WI38 (cell line): ENCODE results near the gene MBLAC1.

Source experiments
- H3K4me3 ChIP-seq: 2 replicates; pipeline ENCODE4 v1.5.1; 2011; ENCODE audit warnings: low read depth, mild to moderate bottlenecking, control low read depth, low read length
- CTCF ChIP-seq: IDR thresholded peaks from 2 replicates; pipeline ENCODE4 v1.5.1; 2012; ENCODE audit warnings: low read depth, mild to moderate bottlenecking, control low read depth, low read length

Gene MBLAC1

DNA sequence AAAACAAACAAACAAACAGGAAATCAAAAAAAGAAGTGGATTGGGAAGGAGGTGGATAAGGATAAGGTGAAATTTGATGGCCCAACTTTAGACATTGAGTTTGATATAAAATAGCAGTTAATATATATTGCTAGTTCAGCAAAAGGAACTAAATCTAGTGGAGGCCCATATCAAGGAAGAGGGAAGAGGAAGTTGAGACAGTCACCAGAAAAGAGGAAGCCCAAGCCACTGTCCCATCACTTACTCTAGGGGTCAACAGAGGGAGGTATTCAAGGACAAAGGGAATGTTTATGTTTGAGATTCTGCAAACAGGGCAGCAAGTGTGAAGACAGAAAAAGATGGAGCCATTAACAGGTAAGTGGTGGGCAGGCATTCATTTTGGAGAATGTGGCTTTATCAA lies 25.6 kb downstream of the MBLAC1 start:
- TF ChIP-seq CTCF: no peak

GRCh38 chr7:100152937-100153666 lies 26.3 kb downstream of the MBLAC1 start:
- no peak for TF ChIP-seq CTCF
- no peak overlapping the region for H3K4me3 ChIP-seq

More for the DNA sequence above, 25.6 kb downstream of the MBLAC1 start:
- no peak overlapping the region for H3K4me3 ChIP-seq

DNA sequence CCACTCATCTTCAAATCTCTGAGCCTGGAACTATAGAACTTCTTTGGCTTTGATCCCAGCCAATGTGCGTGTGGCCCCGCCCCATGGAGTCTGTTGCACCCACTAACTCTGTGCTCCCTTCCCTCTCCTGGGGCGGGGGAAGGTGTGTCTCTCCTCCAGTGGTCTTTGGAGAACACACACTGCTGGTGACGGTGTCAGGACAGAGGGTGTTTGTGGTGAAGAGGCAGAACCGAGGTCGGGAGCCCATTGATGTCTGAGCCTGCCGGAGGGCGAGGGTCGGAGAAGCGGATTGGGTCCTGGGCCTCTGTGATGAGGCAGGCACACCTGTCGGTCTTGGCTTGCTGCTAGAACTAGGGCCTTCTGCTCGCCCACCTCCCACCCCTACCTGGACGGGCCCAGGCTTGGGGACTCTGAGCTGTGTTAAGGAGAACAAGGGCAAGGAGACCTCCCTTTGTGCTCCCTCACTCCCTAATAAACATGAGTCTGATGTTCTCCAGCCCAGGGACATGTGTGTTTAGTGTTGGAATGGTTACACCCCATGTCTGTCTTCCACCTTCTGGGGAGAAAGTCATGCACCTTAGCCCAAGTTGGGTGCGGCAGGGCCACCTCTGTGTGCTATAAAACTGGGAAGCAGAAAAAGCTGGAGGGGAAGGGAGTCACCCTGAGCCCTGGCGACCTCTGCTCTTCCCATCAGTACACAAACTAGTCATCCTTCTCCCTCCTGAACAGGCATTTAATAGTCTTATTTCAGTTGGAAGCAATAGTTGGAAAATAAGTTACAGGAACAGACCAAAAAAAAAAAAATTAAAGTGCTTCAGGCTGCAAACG lies 27.2 kb downstream of the MBLAC1 start:
- TF ChIP-seq CTCF: no peak
- H3K4me3 ChIP-seq: no peak overlapping the region

DNA sequence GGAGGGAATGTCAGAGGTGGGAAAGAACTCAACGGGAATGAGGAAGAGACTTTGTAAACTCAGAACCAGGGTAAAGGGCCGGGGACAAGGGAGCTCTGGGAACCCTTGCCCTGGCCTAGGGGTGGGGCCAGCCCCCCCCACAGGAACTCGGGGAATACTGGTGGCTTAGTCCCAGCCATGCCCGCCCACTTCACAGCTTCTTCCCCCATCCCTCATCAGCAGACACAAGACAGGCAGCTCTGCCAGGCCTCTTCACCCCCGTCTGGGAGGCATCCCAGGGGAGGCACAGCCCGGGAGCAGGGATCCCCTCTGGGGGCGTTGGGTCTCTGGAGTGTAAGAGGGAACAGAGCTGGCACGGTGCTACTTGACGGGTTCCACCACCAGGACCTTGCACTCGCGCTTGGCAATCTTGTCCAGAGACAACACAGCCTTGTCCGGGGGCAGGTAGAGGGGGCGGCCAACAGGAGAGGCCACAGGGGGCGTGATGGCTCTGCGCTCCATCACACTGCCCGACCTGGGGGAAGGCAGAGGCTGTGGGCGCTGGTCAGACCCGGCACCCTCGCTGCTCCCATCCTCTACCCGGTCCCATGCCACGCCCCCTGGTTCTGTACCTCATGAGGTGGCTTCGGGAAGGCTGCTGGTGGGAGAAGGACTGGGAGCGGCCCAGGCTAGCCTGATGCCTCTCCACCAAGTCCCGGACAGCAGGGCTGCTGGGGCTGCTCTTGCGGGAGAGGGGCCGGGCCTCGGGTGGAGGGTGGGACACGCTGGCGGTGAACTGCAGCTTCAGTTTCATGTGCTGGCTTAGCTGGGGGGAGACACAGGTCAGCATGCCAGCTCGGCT lies 28.1 kb downstream of the MBLAC1 start:
- no peak for TF ChIP-seq CTCF
- no peak overlapping the region for H3K4me3 ChIP-seq

DNA sequence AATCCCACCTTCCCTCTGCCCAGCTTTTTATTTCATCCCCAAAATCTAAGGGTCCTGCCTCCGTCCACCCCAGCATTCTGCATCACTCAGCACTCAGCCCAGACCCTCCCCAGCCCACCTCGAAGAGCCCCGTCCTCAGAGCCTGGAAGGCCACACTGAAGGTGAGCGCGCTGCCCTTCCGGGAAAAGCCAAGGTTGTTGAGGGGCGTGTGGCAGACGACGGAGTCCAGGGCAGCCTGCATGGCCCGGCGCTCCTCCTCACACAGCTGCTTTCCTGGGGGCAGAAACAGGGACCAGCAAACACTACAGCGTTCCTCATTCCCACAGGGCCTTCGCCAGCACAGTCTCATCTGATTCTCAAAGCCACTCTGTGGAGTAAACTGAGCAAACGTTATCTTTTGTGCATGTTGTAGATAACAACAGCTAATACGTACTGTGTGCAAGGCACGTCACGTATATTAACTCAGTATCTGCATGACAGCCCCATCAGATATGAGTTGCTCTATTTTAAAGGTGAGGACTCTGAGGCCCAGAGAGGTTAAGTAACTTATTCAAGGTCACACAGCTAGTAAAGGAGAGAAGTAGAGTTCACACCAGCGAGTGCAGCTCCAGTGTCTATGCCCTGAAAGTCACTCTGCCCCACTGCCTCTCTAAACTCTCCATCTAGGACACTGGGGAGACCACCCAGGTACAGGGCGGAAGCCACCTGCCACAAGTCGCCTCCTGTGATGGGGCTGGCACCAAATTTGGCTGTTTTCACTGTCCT lies 29.0 kb downstream of the MBLAC1 start:
- TF ChIP-seq CTCF: no peak
- H3K4me3 ChIP-seq: no peak overlapping the region

DNA sequence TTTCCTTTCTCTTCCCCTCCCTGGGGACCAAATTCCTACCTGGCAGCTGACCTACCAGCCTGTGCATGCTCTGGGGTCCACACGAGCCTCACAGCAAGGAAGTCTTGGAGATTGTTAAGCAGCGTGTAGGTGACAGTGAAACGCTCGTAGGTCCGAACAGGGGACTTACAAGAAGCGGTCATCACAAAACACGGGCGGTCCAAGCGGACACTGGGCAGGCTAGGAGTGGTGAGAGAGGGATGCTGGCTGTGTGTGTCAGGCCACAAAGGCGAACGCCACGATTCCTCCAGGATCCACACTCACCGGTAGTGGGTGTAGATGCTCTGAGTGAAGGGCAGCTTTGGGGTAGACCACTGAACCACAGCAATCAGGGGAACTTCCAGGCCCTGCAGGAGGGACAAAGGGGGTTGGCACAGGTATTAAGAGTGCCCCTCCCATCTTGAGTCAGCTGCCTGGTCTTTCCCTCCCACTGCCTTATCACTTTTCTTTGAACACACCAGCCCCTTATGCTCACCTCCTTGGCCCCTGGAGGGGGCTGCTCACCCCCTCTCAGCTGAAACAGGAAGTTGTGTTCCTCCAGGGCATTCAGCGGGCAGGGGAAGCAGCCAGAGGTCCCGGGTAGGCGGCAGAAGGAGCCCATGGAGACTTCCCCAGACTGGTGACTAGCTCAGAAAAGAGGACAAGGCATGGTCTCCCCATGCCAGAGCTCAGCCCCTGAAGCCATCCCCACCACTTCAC lies 29.7 kb downstream of the MBLAC1 start:
- H3K4me3 ChIP-seq: no peak overlapping the region
- no peak for TF ChIP-seq CTCF
